HEK293 (cell line): ENCODE data around the gene KCNE4.

Experiments
- CTCF ChIA-PET: fragments of 350-600 bp; formaldehyde crosslinking; extraction: SDS; loops from one replicate; lab custom pipeline; 2021; ENCODE audit warnings: antibody characterized with exemption; lab: Yijun Ruan, JAX
- POLR2A ChIA-PET: fragments of 300-600 bp; formaldehyde crosslinking; extraction: SDS; loops from one replicate; lab custom pipeline; 2020; ENCODE audit warnings: antibody characterized with exemption, inconsistent platforms; lab: Yijun Ruan, JAX
- H3K27ac ChIP-seq: fragments of 200-500 bp; sonication (Bioruptor generic); 2 replicates; pipeline ENCODE4 v1.5.1; 2014; ENCODE audit warnings: low read depth, low read length, control low read depth, inconsistent platforms; ENCODE audit errors: extremely low read depth
- H3K36me3 ChIP-seq, 2 experiments: fragments of 200-500 bp in 1 of 2; sonication (Bioruptor generic) in 1 of 2; 1 replicate in 1 of 2; 2 replicates in 1 of 2; pipeline ENCODE4 v1.5.1; 2014 to 2017; ENCODE audit warnings: inconsistent platforms in 2 of 2, low read length in 2 of 2; ENCODE audit not compliant: control insufficient read depth in 2 of 2, insufficient read depth in 1 of 2
- H3K4me1 ChIP-seq: fragments of 200-500 bp; sonication (Bioruptor generic); 2 replicates; pipeline ENCODE4 v1.5.1; 2014; ENCODE audit warnings: mild to moderate bottlenecking, low read length, inconsistent platforms; ENCODE audit not compliant: control insufficient read depth, insufficient read depth
- H3K4me3 ChIP-seq: 2 replicates; pipeline ENCODE4 v1.5.1; 2011; ENCODE audit warnings: low read depth, mild to moderate bottlenecking, control low read depth, low read length, moderate library complexity
- H3K9me3 ChIP-seq: fragments of 200-500 bp; sonication (Bioruptor generic); 2 replicates; pipeline ENCODE4 v1.5.1; 2014; ENCODE audit warnings: low read depth, low read length, inconsistent platforms; ENCODE audit not compliant: control insufficient read depth, insufficient read depth
- CTCF ChIP-seq: fragments of 450-650 bp; formaldehyde crosslinking; IDR thresholded peaks from 2 replicates; pipeline ENCODE4 v1.5.1; 2016; ENCODE audit warnings: missing biosample characterization, missing genetic modification characterization
- KLF9 ChIP-seq: fragments of 450-650 bp; formaldehyde crosslinking; IDR thresholded peaks from 2 replicates; pipeline ENCODE4 v1.5.1; 2016; ENCODE audit warnings: missing biosample characterization, missing genetic modification characterization, low read depth
- MEIS1 ChIP-seq: sonication (generic); formaldehyde crosslinking; IDR thresholded peaks from 2 replicates; pipeline ENCODE4 v1.8.1; 2022; ENCODE audit warnings: missing genetic modification reagents, mild to moderate bottlenecking, borderline replicate concordance
- REST ChIP-seq: fragments of 450-650 bp; formaldehyde crosslinking; IDR thresholded peaks from 2 replicates; pipeline ENCODE4 v1.5.1; 2016; ENCODE audit warnings: missing biosample characterization, missing genetic modification characterization
- YY1 ChIP-seq: fragments of 450-650 bp; formaldehyde crosslinking; IDR thresholded peaks from 2 replicates; pipeline ENCODE4 v1.5.1; 2018; ENCODE audit warnings: missing biosample characterization, missing genetic modification characterization
- ZNF132 ChIP-seq: fragments of 450-650 bp; formaldehyde crosslinking; IDR thresholded peaks from 2 replicates; pipeline ENCODE4 v1.5.1; 2017; ENCODE audit warnings: missing biosample characterization, missing genetic modification characterization, borderline replicate concordance
- ZNF175 ChIP-seq: fragments of 450-650 bp; formaldehyde crosslinking; IDR thresholded peaks from 2 replicates; pipeline ENCODE4 v1.5.1; 2016; ENCODE audit warnings: missing biosample characterization, missing genetic modification characterization
- ZNF223 ChIP-seq: fragments of 450-650 bp; formaldehyde crosslinking; IDR thresholded peaks from 2 replicates; pipeline ENCODE4 v1.5.1; 2016; ENCODE audit warnings: missing biosample characterization, missing genetic modification characterization
- ZNF311 ChIP-seq: fragments of 450-650 bp; formaldehyde crosslinking; IDR thresholded peaks from 2 replicates; pipeline ENCODE4 v1.5.1; 2017; ENCODE audit warnings: missing biosample characterization, missing genetic modification characterization, borderline replicate concordance
- ZNF366 ChIP-seq: fragments of 450-650 bp; formaldehyde crosslinking; conservative IDR thresholded peaks from 2 replicates; pipeline ENCODE4 v1.5.1; 2016; ENCODE audit warnings: missing biosample characterization, missing genetic modification characterization
- ZNF449 ChIP-seq: fragments of 450-650 bp; formaldehyde crosslinking; IDR thresholded peaks from 2 replicates; pipeline ENCODE4 v1.5.1; 2017; ENCODE audit warnings: missing biosample characterization, mild to moderate bottlenecking, missing genetic modification characterization, moderate library complexity
- ZNF501 ChIP-seq: fragments of 450-650 bp; formaldehyde crosslinking; IDR thresholded peaks from 2 replicates; pipeline ENCODE4 v1.5.1; 2016; ENCODE audit warnings: missing biosample characterization, missing genetic modification characterization
- ZNF549 ChIP-seq: fragments of 450-650 bp; IDR thresholded peaks from 2 replicates; pipeline ENCODE4 v1.5.1; 2018; ENCODE audit warnings: missing biosample characterization, missing genetic modification characterization, mild to moderate bottlenecking, inconsistent platforms, moderate library complexity
- ZNF558 ChIP-seq: fragments of 450-650 bp; formaldehyde crosslinking; IDR thresholded peaks from 2 replicates; pipeline ENCODE4 v1.5.1; 2016; ENCODE audit warnings: missing biosample characterization, missing genetic modification characterization
- ZNF670 ChIP-seq: fragments of 450-650 bp; formaldehyde crosslinking; IDR thresholded peaks from 2 replicates; pipeline ENCODE4 v1.5.1; 2016; ENCODE audit warnings: missing biosample characterization, missing genetic modification characterization, low read depth

KCNE4 gene

GRCh38 chr2:223020971-223021675, 30.9 kb upstream of the KCNE4 start:
- Histone ChIP-seq H3K4me1 (no peaks in the 10 kb centered on the region), H3K4me3 (no peak overlapping the region), H3K36me3 (no peaks in the 10 kb centered on the region), H3K27ac (no peak overlapping the region), H3K9me3 (no peaks in the 10 kb centered on the region)
- CTCF ChIA-PET, result interaction anchor here (0.5 kb wide), 1 partner anchor 438 kb away, joined by 3 read pairs; no protein-coding TSS in a partner anchor
- POLR2A ChIA-PET, result no interaction called here
- no peak for TF ChIP-seq MEIS1 (CRISPR knock-in tag)

- no peak overlapping the region for H3K27ac ChIP-seq
- no peaks in the 10 kb centered on the region for H3K9me3 ChIP-seq
- no peaks in the 10 kb centered on the region for H3K36me3 ChIP-seq
- ChIA-PET CTCF (no interaction called here), POLR2A (interaction anchor here (0.6 kb wide), 1 partner anchor 59 kb away, joined by 3 read pairs; no protein-coding TSS in a partner anchor)
- no peaks in the 10 kb centered on the region for H3K4me1 ChIP-seq
- TF ChIP-seq ZNF670 (tag by site-specific recombination) (no peak), ZNF366 (tag by site-specific recombination) (no peak), ZNF549 (tag by site-specific recombination) (no peak), REST (tag by site-specific recombination) (no peak), ZNF558 (no peak), ZNF311 (tag by site-specific recombination) (no peak), KLF9 (tag by site-specific recombination) (no peak), ZNF132 (tag by site-specific recombination) (no peak), ZNF175 (tag by site-specific recombination) (no peak), YY1 (tag by site-specific recombination) (no peak), ZNF501 (tag by site-specific recombination) (no peak), ZNF449 (tag by site-specific recombination) (no peak), ZNF223 (tag by site-specific recombination) (no peak), CTCF (tag by site-specific recombination) (no peak)
- no peak overlapping the region for H3K4me3 ChIP-seq
These were observed 25.5 kb upstream of the KCNE4 start for GRCh38 chr2:223026357-223027110.
